ENCODE measurements around the gene NEK4. TPM values are rescaled to one million over a fixed set of nuclear protein-coding genes. Genes with fewer than 3 reads are reported as not detected.
A peak's percentile ranks its signal among the peaks of the same experiment; 100 is the strongest.

Gene NEK4
- total RNA-seq, 1 experiment from 2014 or later, result 36.2 TPM

- TF ChIP-seq, protein P1, sequence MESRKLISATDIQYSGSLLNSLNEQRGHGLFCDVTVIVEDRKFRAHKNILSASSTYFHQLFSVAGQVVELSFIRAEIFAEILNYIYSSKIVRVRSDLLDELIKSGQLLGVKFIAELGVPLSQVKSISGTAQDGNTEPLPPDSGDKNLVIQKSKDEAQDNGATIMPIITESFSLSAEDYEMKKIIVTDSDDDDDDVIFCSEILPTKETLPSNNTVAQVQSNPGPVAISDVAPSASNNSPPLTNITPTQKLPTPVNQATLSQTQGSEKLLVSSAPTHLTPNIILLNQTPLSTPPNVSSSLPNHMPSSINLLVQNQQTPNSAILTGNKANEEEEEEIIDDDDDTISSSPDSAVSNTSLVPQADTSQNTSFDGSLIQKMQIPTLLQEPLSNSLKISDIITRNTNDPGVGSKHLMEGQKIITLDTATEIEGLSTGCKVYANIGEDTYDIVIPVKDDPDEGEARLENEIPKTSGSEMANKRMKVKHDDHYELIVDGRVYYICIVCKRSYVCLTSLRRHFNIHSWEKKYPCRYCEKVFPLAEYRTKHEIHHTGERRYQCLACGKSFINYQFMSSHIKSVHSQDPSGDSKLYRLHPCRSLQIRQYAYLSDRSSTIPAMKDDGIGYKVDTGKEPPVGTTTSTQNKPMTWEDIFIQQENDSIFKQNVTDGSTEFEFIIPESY (IDR thresholded peaks at IDR 0.05; ENCODE audit: extremely low read depth, insufficient replicate concordance, low read length), result peak; percentile 4
- TF ChIP-seq RAD21 (IDR thresholded peaks at IDR 0.05; ENCODE audit: low read depth) (no peak), JUND (IDR thresholded peaks at IDR 0.05) (no peak; the same call in 1 of the 2 replicates), FOSL1 (IDR thresholded peaks at IDR 0.05; ENCODE audit: low read depth) (no peak)
Observed at GRCh38 chr3:52685709-52686691, 84.7 kb downstream of the NEK4 start, which contains the start of the genes GNL3 and PBRM1 (continued).

DNA sequence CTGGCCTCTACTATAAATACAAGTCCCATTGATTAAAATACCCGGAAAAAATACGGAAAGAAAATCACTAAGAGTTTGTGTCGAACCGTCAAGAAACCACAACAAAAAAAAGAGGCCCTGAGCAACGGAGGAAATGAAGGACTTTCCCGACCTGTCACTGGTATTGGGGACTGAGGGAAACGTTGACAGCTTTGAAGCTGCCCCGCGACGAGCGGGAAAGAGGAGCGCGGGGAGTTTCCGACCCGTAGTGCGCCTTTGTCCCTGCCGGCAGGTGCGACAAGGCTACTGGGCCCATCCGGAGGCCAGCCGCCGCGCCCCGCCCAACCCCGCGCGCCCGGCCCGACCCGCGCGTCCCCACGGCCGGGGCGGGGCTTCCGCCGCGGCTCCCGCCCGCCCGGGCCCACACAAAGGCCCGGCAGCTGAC is 85.4 kb downstream of the NEK4 start:
- DNase-seq (ENCODE audit: low read depth, low spot score), result peak; percentile 35
- Histone ChIP-seq H3K4me1 (ENCODE audit: control insufficient read depth in 1 of 2, insufficient read depth in 2 of 2, low read length in 2 of 2) (peaks cover 13 to 29% of the 10 kb centered on the region in 2 experiments; a peak in 3 of 4 replicates), H4K20me1 (ENCODE audit: insufficient read depth) (no peaks in the 10 kb centered on the region; the same call in 1 of the 2 replicates), H3K4me2 (ENCODE audit: low read length) (peak overlapping the region; percentile 81), H3K4me3 (replicated peaks in 1 of 2; ENCODE audit: low read depth in 1 of 2, low read length in 2 of 2) (peak overlapping the region; percentile 94 to 98), H3K79me2 (ENCODE audit: insufficient read depth, low read length) (peaks cover 86% of the 10 kb centered on the region), H2AFZ (ENCODE audit: low read depth, low read length, poor library complexity, severe bottlenecking) (no peak overlapping the region), H3K9ac (ENCODE audit: low read length) (peak overlapping the region; percentile 97), H3K27me3 (ENCODE audit: insufficient read depth, low read length) (no peaks in the 10 kb centered on the region), H3K27ac (ENCODE audit: low read depth, low read length) (peak overlapping the region; percentile 74), H3K36me3 (ENCODE audit: control insufficient read depth in 1 of 2, insufficient read depth in 2 of 2, low read length in 2 of 2) (peaks cover 29 to 41% of the 10 kb centered on the region in 2 experiments), H3K9me3 (ENCODE audit: control insufficient read depth in 1 of 2, insufficient read depth in 1 of 2, low read depth in 1 of 2, low read length in 2 of 2) (no peaks in the 10 kb centered on the region), H3K9me2 (ENCODE audit: insufficient read depth) (no peaks in the 10 kb centered on the region)
- no TSS peak for BruUV-seq (replicated peaks)
- CTCF ChIA-PET, result no interaction called here
- POLR2A ChIA-PET, result no interaction called here
- RAD21 ChIA-PET (ENCODE audit: low non-redundant PET in 1 of 2, low total read pairs in 2 of 2, uncharacterized antibody in 2 of 2, unreplicated experiment in 2 of 2), result no interaction called here
- no peak for TF ChIP-seq CEBPB (IDR thresholded peaks at IDR 0.05; ENCODE audit: low read depth)
- TF ChIP-seq ELF1 (IDR thresholded peaks at IDR 0.05; ENCODE audit: borderline replicate concordance, low read depth), result no peak
- TF ChIP-seq JUND (IDR thresholded peaks at IDR 0.05), result no peak
- TF ChIP-seq POLR2AphosphoS5 (IDR thresholded peaks at IDR 0.05; ENCODE audit: low read depth, low read length), result no peak
- intact Hi-C loops (cut with micrococcal nuclease), result no loop called here
- peak; percentile 92 for ATAC-seq
